Nephron (organoid): ENCODE measurements around the gene PRAME.

Experiments used
- H3K27ac Mint-ChIP-seq, 3 experiments: 2 replicates each; pipeline ENCODE4 v1.8.0; 2020; ENCODE audit warnings: mixed read lengths in 3 of 3, mild to moderate bottlenecking in 2 of 3, moderate library complexity in 1 of 3
- H3K27me3 Mint-ChIP-seq: 2 replicates; pipeline ENCODE4 v1.8.0; 2021; ENCODE audit warnings: low read depth, mild to moderate bottlenecking, moderate library complexity, mixed read lengths
- H3K36me3 Mint-ChIP-seq: 2 replicates; pipeline ENCODE4 v1.8.0; 2020; ENCODE audit warnings: low read depth, mixed read lengths
- H3K4me1 Mint-ChIP-seq: 2 replicates; pipeline ENCODE4 v1.8.0; 2020; ENCODE audit warnings: mixed read lengths
- H3K4me3 Mint-ChIP-seq, 3 experiments: 2 replicates each; pipeline ENCODE4 v1.8.0; 2020; ENCODE audit warnings: mild to moderate bottlenecking in 3 of 3, mixed read lengths in 3 of 3, moderate library complexity in 2 of 3
- H3K9me3 Mint-ChIP-seq: 2 replicates; pipeline ENCODE4 v1.8.0; 2020; ENCODE audit warnings: mixed read lengths
- CTCF ChIP-seq, 3 experiments: fragments of 200-600 bp; sonication (generic); IDR thresholded peaks; one replicate each; pipeline ENCODE4 v1.5.0; 2021; ENCODE audit warnings: antibody characterized with exemption in 3 of 3; ENCODE audit not compliant: unreplicated experiment in 3 of 3

The PRAME gene

GRCh38 chr22:22521631-22522030 lies 37.4 kb downstream of the PRAME start:
- Mint-ChIP-seq H3K36me3 (no peaks in the 10 kb centered on the region), H3K27ac (no peak overlapping the region), H3K27me3 (peaks cover 27% of the 10 kb centered on the region), H3K9me3 (peaks cover 2% of the 10 kb centered on the region), H3K4me1 (no peaks in the 10 kb centered on the region), H3K4me3 (no peak overlapping the region)
- no peak for TF ChIP-seq CTCF (IDR thresholded peaks at IDR 0.05; ENCODE audit: unreplicated experiment in 3 of 3)

GRCh38 chr22:22520667-22521602 lies 38.1 kb downstream of the PRAME start:
- TF ChIP-seq CTCF (IDR thresholded peaks at IDR 0.05; ENCODE audit: unreplicated experiment in 3 of 3) = no peak
- Mint-ChIP-seq H3K27ac (no peak overlapping the region), H3K4me1 (no peaks in the 10 kb centered on the region), H3K27me3 (peaks cover 29% of the 10 kb centered on the region), H3K36me3 (no peaks in the 10 kb centered on the region), H3K4me3 (no peak overlapping the region), H3K9me3 (peaks cover 2% of the 10 kb centered on the region)

- no peak for TF ChIP-seq CTCF (IDR thresholded peaks at IDR 0.05; ENCODE audit: unreplicated experiment in 3 of 3)
- Mint-ChIP-seq H3K4me1 (peaks cover 5% of the 10 kb centered on the region), H3K4me3 (no peak within 1 kb of the TSS), H3K27me3 (peaks cover 35% of the 10 kb centered on the region), H3K36me3 (no peaks in the 10 kb centered on the region), H3K9me3 (peaks cover 2% of the 10 kb centered on the region), H3K27ac (no peak within 1 kb of the TSS)
Measured at GRCh38 chr22:22520020-22520656, 38.9 kb downstream of the PRAME start, which contains the start of gene ZNF280A. Gene ZNF280A (minus strand): TSS chr22:22520270. CDS start chr22:22515630, 4,640 bp downstream.

- Mint-ChIP-seq H3K4me3 (no peak overlapping the region), H3K27me3 (peaks cover 35% of the 10 kb centered on the region), H3K27ac (no peak overlapping the region), H3K9me3 (peaks cover 2% of the 10 kb centered on the region), H3K36me3 (no peaks in the 10 kb centered on the region), H3K4me1 (peaks cover 10% of the 10 kb centered on the region)
- TF ChIP-seq CTCF (IDR thresholded peaks at IDR 0.05; ENCODE audit: unreplicated experiment in 3 of 3) = no peak
Measured at GRCh38 chr22:22519591-22519990, 39.5 kb downstream of the PRAME start.

GRCh38 chr22:22516992-22517391 lies 42.1 kb downstream of the PRAME start:
- no peak overlapping the region for H3K27ac Mint-ChIP-seq
- H3K4me3 Mint-ChIP-seq = no peak overlapping the region
- TF ChIP-seq CTCF (IDR thresholded peaks at IDR 0.05; ENCODE audit: unreplicated experiment in 3 of 3) = no peak
- no peaks in the 10 kb centered on the region for H3K9me3 Mint-ChIP-seq
- H3K36me3 Mint-ChIP-seq = no peaks in the 10 kb centered on the region
- H3K4me1 Mint-ChIP-seq = peaks cover 28% of the 10 kb centered on the region
- H3K27me3 Mint-ChIP-seq = peaks cover 39% of the 10 kb centered on the region
